HepG2 (cell line): Measurements from ENCODE around the gene RBAK. TPM values are rescaled to one million over a fixed set of nuclear protein-coding genes. Genes with fewer than 3 reads are reported as not detected.
"Not testable (repeated sequence)": the region's sequence is repeated elsewhere in the genome, so short reads cannot be mapped to it uniquely, and the experiment has no call there.

Experiments
- ATAC-seq: fragments of 200-7000 bp; cut with Tn5 transposase; 3 replicates; pipeline ENCODE4 v1.9.1; 2020; ENCODE audit warnings: mild to moderate bottlenecking, moderate library complexity
- BruUV-seq: library from RNA; stranded (reverse); fragments of 400-500 nt; replicated peaks from 2 replicates; lab custom pipeline; 2021; lab: Mats Ljungman, UMichigan
- CTCF ChIA-PET: fragments of 300-600 bp; formaldehyde crosslinking; extraction: SDS; loops from one replicate; lab custom pipeline; 2021; ENCODE audit warnings: low total read pairs, inconsistent platforms, low intra/inter-chr PET ratio; lab: Yijun Ruan, JAX
- POLR2A ChIA-PET: fragments of 350-600 bp; sonication (Branson Sonifier 250); formaldehyde crosslinking; loops from one replicate; lab custom pipeline; 2020; ENCODE audit warnings: antibody characterized with exemption, inconsistent platforms; lab: Yijun Ruan, JAX
- DNase-seq: peaks from one replicate; pipeline ENCODE4 v3.0.0-alpha.2; 2015; ENCODE audit warnings: low spot score
- FAIRE-seq: peaks from 3 replicates; lab custom pipeline; 2011; peaks lifted over from hg19 to GRCh38; lab: Jason Lieb, UNC
- H2AFZ ChIP-seq: one replicate; pipeline ENCODE4 v1.6.1; 2011; ENCODE audit warnings: low read length, inconsistent platforms
- H3K27ac ChIP-seq: fragments of 300-600 bp; 3 replicates; pipeline ENCODE4 v1.8.0; 2011; ENCODE audit warnings: mixed run types, mild to moderate bottlenecking, mixed read lengths, low read length, inconsistent platforms; ENCODE audit not compliant: insufficient read depth; ENCODE audit errors: extremely low read length
- H3K27me3 ChIP-seq, 2 experiments: fragments of 200-600 bp in 1 of 2; 2 replicates in 1 of 2; 3 replicates in 1 of 2; pipeline versions ENCODE4 v1.6.0 to v1.8.0; 2011; ENCODE audit warnings: low read length in 2 of 2, mild to moderate bottlenecking in 2 of 2, moderate library complexity in 2 of 2, inconsistent platforms in 1 of 2; ENCODE audit not compliant: insufficient read depth in 2 of 2, control insufficient read depth in 1 of 2
- H3K36me3 ChIP-seq, 2 experiments: fragments of 200-600 bp in 1 of 2; replicated peaks in 1 of 2; 2 replicates in 1 of 2; 3 replicates in 1 of 2; pipeline versions ENCODE4 v1.5.1 to v1.8.0; 2011; ENCODE audit warnings: low read length in 2 of 2, inconsistent platforms in 1 of 2; ENCODE audit not compliant: insufficient read depth in 2 of 2, control insufficient read depth in 1 of 2
- H3K4me1 ChIP-seq: 2 replicates; pipeline ENCODE4 v1.5.1; 2012; ENCODE audit warnings: low read length, inconsistent platforms; ENCODE audit not compliant: insufficient read depth
- H3K4me2 ChIP-seq: 2 replicates; pipeline ENCODE4 v1.6.0; 2011; ENCODE audit warnings: low read depth, low read length, inconsistent platforms
- H3K4me3 ChIP-seq, 3 experiments: fragments of 200-600 bp in 1 of 3; sonication (generic), shearing (Covaris generic) in 1 of 3; replicated peaks in 1 of 3; 2 replicates each; pipeline ENCODE4 v1.5.1; 2011 to 2016; ENCODE audit warnings: low read length in 3 of 3, inconsistent platforms in 2 of 3, low read depth in 2 of 3, mild to moderate bottlenecking in 2 of 3, control low read depth in 1 of 3, mixed read lengths in 1 of 3; ENCODE audit not compliant: insufficient read depth in 1 of 3
- H3K79me2 ChIP-seq: one replicate; pipeline ENCODE4 v1.6.1; 2011; ENCODE audit warnings: low read length, inconsistent platforms; ENCODE audit not compliant: insufficient read depth
- H3K9ac ChIP-seq: 2 replicates; pipeline ENCODE4 v1.6.0; 2011; ENCODE audit warnings: mild to moderate bottlenecking, low read depth, low read length, inconsistent platforms; ENCODE audit not compliant: insufficient read depth
- H3K9me3 ChIP-seq: 2 replicates; pipeline ENCODE4 v1.5.1; 2012; ENCODE audit warnings: mild to moderate bottlenecking, low read length
- H4K20me1 ChIP-seq: 2 replicates; pipeline ENCODE4 v1.6.0; 2011; ENCODE audit warnings: inconsistent platforms, mild to moderate bottlenecking, low read length, moderate library complexity; ENCODE audit not compliant: insufficient read depth
- HMGXB4 ChIP-seq, 2 experiments: sonication (generic) in 1 of 2; formaldehyde crosslinking in 1 of 2; IDR thresholded peaks; 2 replicates each; pipeline versions ENCODE4 v1.4.0 to v1.6.1; 2018 to 2020; ENCODE audit warnings: missing genetic modification reagents in 2 of 2, borderline replicate concordance in 1 of 2, low read depth in 1 of 2, mild to moderate bottlenecking in 1 of 2, missing biosample characterization in 1 of 2
- KLF12 ChIP-seq: sonication (generic); formaldehyde crosslinking; IDR thresholded peaks from 2 replicates; pipeline ENCODE4 v1.4.0; 2020; ENCODE audit warnings: missing genetic modification reagents, borderline replicate concordance
- RBM39 ChIP-seq: fragments of 200-400 bp; formaldehyde crosslinking; IDR thresholded peaks from one replicate; pipeline ENCODE4 v1.6.1; 2018; ENCODE audit warnings: antibody characterized with exemption, mild to moderate bottlenecking, low read depth, low read length; ENCODE audit not compliant: poor library complexity, severe bottlenecking
- ZNF317 ChIP-seq: sonication (generic); formaldehyde crosslinking; IDR thresholded peaks from 2 replicates; pipeline ENCODE4 v1.5.0; 2020; ENCODE audit warnings: mild to moderate bottlenecking, missing genetic modification reagents
- ZNF530 ChIP-seq: sonication (generic); formaldehyde crosslinking; IDR thresholded peaks from 2 replicates; pipeline ENCODE4 v1.5.0; 2020; ENCODE audit warnings: low read depth, mild to moderate bottlenecking, missing genetic modification reagents
- ZNF678 ChIP-seq: sonication (generic); formaldehyde crosslinking; IDR thresholded peaks from 2 replicates; pipeline ENCODE4 v1.4.0; 2020; ENCODE audit warnings: mild to moderate bottlenecking, missing genetic modification reagents
- WGBS: methylation state at CpG from one replicate; pipeline ENCODE4 v1.1.6; 2017; ENCODE audit warnings: low lambda C conversion rate; 5-methylcytosine and 5-hydroxymethylcytosine counted together
- in situ Hi-C: cut with HindIII; loops from 2 replicates; pipeline ENCODE4 v1.10.0; 2017; ENCODE audit warnings: low pct_unique_long_range_greater_than_20kb; ENCODE audit not compliant: extremely low pct_ligation_motif_present
- intact Hi-C: fragments of 100-400 bp; cut with micrococcal nuclease; formaldehyde crosslinking; loops from one replicate; pipeline ENCODE4 v1.10.0; 2022; ENCODE audit not compliant: unreplicated experiment
- polyA plus RNA-seq, 8 experiments: library from polyadenylated mRNA; depleted of rRNA in 3 of 8; stranded (reverse) in 7 of 8; unstranded in 1 of 8; fragments of >200 nt; fragmentation: Illumina TruSeq in 4 of 8; extraction: Trizol in 4 of 8; gene quantifications; 2 replicates each; pipeline versions ENCODE4 v1.2.1 to v1.2.3, GENCODE V29; 2011 to 2016; ENCODE audit warnings: low read depth in 4 of 8, missing spikeins in 1 of 8, mixed read lengths in 1 of 8; ENCODE audit not compliant: insufficient read depth in 1 of 8
- total RNA-seq, 5 experiments: library from RNA; depleted of rRNA; stranded (reverse); fragments of >200 nt; fragmentation: Illumina TruSeq; extraction: Trizol; gene quantifications; 2 replicates each; pipeline ENCODE4 v1.2.3, GENCODE V29; 2016; ENCODE audit warnings: low read depth in 1 of 5

RBAK gene
- total and polyA plus RNA-seq, 2 of the 13 experiments (the other 11 are each of a cell fraction or from before 2014, with no cell fraction given): 4.4 to 11.8 TPM

- H2AFZ ChIP-seq, CTCF ChIA-PET: not testable (repeated sequence)
Measured at GRCh38 chr7:5046397-5046732, 705 bp downstream of the RBAK start.

More at GRCh38 chr7:5046397-5046732, 705 bp downstream of the RBAK start:
- Histone ChIP-seq H3K27ac (peak overlapping the region; percentile 83), H3K36me3 (peaks cover 2 to 14% of the 10 kb centered on the region in 2 experiments; a peak in 3 of 5 replicates), H3K9ac (peak overlapping the region; percentile 93), H3K4me3 (peak overlapping the region; percentile 73 to 92 (median 79)), H3K4me1 (peaks cover 10% of the 10 kb centered on the region), H3K79me2 (peaks cover 15% of the 10 kb centered on the region), H3K4me2 (peak overlapping the region; percentile 77)
- POLR2A ChIA-PET: interaction anchor here (1.6 kb wide), 1 partner anchor 72 kb away, joined by 4 read pairs; no protein-coding TSS in a partner anchor
- 0% methylated on average over 9 of the region's 20 CpGs for WGBS
- in situ Hi-C loops, BruUV-seq, H3K27me3 ChIP-seq, H4K20me1 ChIP-seq, FAIRE-seq, H3K9me3 ChIP-seq, DNase-seq, ATAC-seq, intact Hi-C loops: not testable (repeated sequence)
- TF ChIP-seq ZNF530 (CRISPR knock-in tag) (0 out of 2 replicates have a peak, but pooled peaks have one; percentile 49), KLF12 (CRISPR knock-in tag) (0 out of 2 replicates have a peak, but pooled peaks have one; percentile 6), ZNF678 (CRISPR knock-in tag) (0 out of 2 replicates have a peak, but pooled peaks have one; percentile 5), ZNF317 (CRISPR knock-in tag) (0 out of 2 replicates have a peak, but pooled peaks have one; percentile 6), RBM39 (peak; percentile 17), HMGXB4 (CRISPR knock-in tag; IDR thresholded peaks at IDR 0.05; ENCODE audit: borderline replicate concordance in 1 of 2, low read depth in 1 of 2) (peak in 1 of 2 experiments; percentile 28; a peak in 1 of 4 replicates)
